HG02571 (cell line): ENCODE data around the gene JAGN1.
"Not testable (repeated sequence)": the region's sequence is repeated elsewhere in the genome, so short reads cannot be mapped to it uniquely, and the experiment has no call there.

ENCODE experiments used
- ATAC-seq: cut with Tn5 transposase; IDR thresholded peaks from one replicate; pipeline ENCODE4 v1.9.1; 2021; ENCODE audit warnings: mild to moderate bottlenecking, moderate library complexity; ENCODE audit not compliant: unreplicated experiment

The JAGN1 gene

DNA sequence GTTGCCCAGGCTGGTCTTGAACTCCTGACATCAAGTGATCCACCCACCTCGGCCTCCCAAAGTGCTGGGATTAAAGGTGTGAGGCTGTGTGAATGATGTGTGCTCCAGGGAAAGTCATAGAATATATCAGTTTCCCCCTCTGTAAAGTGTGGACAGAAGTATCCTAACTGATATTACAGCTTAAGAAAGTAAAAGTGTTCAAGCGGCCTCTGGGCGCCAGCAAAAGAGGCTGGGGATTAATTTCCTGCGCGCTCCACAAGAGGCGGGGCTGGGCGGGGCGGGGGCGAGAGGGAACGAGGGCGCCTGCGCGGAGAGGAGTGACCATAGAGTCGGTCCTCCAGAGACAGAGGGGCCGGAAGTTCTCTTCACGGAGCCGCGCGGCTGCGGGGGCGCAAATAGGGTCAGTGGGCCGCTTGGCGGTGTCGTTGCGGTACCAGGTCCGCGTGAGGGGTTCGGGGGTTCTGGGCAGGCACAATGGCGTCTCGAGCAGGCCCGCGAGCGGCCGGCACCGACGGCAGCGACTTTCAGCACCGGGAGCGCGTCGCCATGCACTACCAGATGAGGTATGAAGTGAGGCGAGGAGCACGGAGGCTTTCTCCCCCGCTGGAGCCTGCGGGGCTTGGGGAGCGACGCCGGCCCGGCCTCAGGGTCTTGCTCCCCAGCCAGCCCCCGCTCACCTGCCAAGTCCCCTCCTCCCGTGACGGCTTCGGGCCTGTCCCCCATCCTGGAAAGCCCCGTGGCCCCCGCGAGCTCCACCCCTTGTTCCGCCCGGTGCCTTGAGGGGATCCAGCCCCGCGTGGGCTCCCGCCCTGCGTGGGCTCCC is at the start of gene JAGN1:
Gene JAGN1 (plus strand): TSS at position 362 of the 823 bp plus-strand sequence. CDS start 113 bp downstream, at position 475.
- ATAC-seq = peak; percentile 77

- ATAC-seq = no peak
Observed at GRCh38 chr3:9841015-9841414, 49.4 kb upstream of the JAGN1 start.

- ATAC-seq = peak; percentile 97
Observed at GRCh38 chr3:9843715-9844438, 46.5 kb upstream of the JAGN1 start, which contains the start of gene RPUSD3. RPUSD3 (minus strand) TSS chr3:9844008; CDS start chr3:9843990, 18 bp downstream.

DNA sequence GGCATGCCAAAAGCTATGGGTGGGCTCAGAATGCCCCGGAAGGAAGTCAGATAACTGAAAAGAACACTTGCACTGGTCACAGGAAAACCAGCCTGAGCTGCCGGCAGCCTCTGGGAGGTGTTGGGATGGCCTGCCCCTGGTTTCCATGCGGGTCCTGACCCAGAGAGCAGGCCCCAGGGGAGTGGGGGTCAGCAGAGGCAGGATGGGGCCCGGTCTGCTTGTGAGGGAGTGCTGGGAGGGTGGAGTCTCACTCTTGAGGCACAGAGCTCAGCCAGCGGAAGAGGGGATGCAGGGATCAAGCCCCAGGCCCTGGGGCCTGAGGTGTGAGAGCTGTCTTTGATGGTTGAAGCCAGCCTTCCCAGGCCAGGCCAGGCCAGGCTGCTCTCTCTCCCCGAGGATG is 44.2 kb upstream of the JAGN1 start:
- no peak for ATAC-seq

DNA sequence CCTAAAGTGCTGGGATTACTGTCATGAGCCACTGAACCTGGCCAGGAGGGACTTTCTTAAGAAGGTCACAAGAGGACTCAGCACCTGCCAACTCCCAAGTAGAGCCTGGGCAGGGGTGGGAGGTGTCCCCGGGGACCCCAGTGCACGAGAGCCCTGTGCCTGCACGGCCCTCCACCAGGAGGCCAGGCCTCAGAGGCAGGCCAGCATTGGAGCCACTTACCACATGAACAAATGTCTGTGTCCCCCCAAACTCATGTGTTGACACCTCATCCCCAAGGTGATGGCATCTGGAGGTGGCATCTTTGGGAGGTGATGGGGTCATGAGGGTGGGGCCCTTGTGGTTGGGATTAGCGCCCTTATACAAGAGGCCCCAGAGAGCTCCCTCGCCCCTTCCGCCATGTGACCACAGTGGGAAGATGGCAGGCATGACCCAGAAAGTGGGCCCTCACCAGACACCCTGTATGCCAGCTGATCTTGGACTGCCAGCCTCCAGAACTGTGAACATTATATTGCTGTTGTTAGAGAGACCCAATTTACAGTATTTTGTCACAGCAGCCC is 43.4 kb upstream of the JAGN1 start:
- no peak for ATAC-seq

DNA sequence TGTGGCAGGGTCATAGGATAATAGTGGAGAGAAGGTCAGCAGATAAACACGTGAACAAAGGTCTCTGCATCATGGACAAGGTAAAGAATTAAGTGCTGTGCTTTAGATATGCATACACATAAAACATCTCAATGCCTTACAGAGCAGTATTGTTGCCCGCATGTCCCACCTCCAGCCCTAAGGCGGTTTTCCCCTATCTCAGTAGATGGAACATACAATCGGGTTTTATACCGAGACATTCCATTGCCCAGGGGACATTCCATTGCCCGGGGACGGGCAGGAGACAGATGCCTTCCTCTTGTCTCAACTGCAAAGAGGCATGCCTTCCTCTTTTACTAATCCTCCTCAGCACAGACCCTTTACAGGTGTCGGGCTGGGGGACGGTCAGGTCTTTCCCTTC is 42.5 kb upstream of the JAGN1 start:
- not testable (repeated sequence) for ATAC-seq

DNA sequence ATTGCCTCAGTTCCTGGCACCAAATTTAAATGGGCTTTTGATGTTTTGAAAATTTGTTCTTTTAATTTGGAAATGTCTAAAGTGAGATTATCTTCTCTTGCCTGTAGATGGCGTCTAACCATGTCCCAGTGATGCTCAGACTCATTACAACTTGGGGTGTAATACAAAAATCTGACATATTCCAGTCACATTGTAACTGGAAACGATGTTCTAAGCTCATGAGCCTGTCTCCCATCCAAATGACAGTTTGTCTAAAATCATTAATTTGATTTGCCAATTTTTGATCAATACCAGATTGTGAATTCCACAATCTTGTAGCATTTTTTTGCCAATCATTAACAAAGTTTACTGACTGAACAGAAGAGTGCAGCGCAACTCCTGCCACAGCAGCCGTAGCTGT is 41.5 kb upstream of the JAGN1 start:
- not testable (repeated sequence) for ATAC-seq

- not testable (repeated sequence) for ATAC-seq
Observed at GRCh38 chr3:9851383-9851782, 39.0 kb upstream of the JAGN1 start.

DNA sequence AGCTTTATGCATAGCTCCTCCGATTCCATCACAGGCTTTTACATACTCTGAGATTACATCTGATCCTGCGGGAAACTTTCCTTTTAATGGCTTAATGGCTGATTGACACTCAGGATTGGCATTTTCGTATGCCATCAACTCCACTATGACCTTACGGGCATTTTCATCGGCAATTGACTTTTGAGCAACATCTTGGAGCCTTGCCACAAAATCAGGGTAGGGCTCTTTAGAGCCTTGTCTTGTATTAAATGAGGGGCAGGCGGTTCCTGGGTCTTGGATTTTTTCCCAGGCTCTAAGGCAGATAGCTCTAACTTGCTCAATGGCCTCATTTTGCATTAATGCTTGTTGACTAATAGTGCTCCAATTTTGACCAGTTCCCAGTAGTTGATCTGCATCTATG is 38.5 kb upstream of the JAGN1 start:
- not testable (repeated sequence) for ATAC-seq

- ATAC-seq = no peak
Observed at GRCh38 chr3:9852528-9852927, 37.9 kb upstream of the JAGN1 start.

GRCh38 chr3:9854291-9854940 is 36.0 kb upstream of the JAGN1 start:
- not testable (repeated sequence) for ATAC-seq

GRCh38 chr3:9855594-9855993 is 34.8 kb upstream of the JAGN1 start:
- ATAC-seq = no peak

DNA sequence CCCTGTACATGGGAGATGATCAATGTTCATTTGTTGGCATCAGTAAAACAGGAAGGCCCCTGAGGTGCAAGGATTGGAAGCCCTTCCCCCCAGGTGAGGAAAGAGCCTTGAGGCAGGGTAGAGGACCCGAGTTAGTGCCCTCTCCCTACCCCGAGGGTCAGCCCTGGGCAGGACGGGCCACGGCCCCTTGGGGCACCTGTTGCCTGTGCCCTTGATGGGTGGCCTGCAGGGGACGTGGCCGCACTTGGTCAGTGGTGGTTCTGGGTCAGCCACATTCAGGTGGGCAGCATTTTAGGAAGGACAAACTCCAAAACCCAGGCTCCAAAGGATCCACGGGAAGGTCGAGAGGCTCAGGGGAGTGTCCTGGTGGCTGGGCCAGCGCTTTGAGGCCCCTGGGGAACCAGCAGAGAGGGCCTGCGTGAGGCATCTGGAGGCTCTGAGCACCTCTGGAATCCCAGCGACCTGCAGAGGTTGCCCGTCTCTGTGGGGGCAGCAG is 30.8 kb upstream of the JAGN1 start:
- ATAC-seq = no peak

GRCh38 chr3:9861201-9861600 is 29.2 kb upstream of the JAGN1 start:
- ATAC-seq = no peak

DNA sequence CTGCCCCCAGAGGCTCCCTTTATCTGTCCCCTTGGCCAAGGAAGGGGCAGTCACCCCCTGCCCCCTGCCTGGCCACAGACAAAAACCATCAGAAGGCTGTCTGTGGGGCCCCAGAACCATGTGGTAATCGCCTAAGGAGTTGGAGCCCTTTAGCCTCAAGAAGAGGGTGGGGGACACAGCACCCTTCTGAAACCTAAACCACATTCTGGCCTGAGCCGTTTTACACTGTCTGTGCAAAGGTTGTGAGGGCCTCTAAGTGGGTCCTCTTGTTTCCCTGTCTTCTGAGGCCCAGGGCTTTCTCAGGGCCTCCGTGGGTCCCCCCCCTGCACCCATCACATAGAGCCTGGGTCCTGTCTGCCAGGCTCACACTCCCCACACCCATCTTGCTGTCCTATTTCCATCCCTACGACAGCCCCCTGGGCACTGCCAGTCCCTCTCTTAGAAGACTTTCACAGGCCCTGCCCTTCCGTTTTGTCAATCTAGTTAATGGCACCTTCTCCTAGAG is 28.7 kb upstream of the JAGN1 start:
- ATAC-seq = no peak

DNA sequence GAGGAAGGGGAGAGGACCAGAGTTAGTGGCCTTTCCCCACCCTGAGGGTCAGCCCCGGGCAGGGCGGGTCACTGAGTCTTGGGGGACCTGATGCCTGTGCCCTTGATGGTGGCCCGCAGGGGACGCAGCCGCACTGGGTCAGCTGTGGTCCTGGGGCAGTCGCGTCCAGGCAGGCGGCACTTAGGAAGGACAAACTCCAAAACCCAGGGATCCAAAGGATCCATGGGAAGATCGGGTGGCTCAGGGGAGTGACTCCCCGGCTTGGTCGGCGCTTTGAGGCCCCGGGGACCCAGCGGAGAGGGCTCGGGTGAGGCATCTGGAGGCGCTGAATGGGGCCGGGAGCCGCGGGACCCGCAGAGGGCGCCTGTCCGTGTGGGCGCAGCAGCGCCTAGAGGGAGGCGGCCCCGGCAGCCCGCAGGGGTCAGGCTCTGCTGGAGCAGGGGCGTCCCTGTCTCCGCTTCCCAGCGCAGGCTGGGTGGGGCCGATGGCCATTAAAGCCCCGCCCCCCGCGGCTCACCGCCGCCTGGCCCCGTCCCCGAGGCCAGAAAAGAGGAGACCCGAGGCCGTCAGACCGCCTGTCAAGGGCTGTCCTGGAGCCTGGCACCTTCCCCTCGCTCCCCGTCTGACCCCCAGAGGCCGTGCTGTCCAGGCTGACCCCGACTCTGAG is 27.9 kb upstream of the JAGN1 start:
- ATAC-seq = no peak

- ATAC-seq = no peak
Observed at GRCh38 chr3:9863058-9863772, 27.2 kb upstream of the JAGN1 start.

- no peak for ATAC-seq
Observed at GRCh38 chr3:9864200-9864927, 26.0 kb upstream of the JAGN1 start.

GRCh38 chr3:9865125-9865637 is 25.2 kb upstream of the JAGN1 start:
- not testable (repeated sequence) for ATAC-seq
